OCI-LY1 (cell line): ENCODE data around the gene AHCTF1.

Experiments used
- H2AFZ ChIP-seq: fragments of 200-600 bp; sonication (generic), shearing (Covaris generic); 2 replicates; pipeline ENCODE4 v1.6.0; 2014; ENCODE audit warnings: antibody characterized with exemption, mild to moderate bottlenecking, low read length
- H3F3A ChIP-seq: fragments of 200-600 bp; sonication (generic), shearing (Covaris generic); 2 replicates; pipeline ENCODE4 v1.6.0; 2014; ENCODE audit warnings: mild to moderate bottlenecking, antibody characterized with exemption, low read length, moderate library complexity; ENCODE audit not compliant: insufficient read depth
- H3K27ac ChIP-seq: fragments of 200-600 bp; sonication (generic); 2 replicates; pipeline ENCODE4 v1.5.1; 2014; ENCODE audit warnings: low read length, mixed run types, mild to moderate bottlenecking, low read depth; ENCODE audit not compliant: poor library complexity, severe bottlenecking
- H3K27me3 ChIP-seq: fragments of 200-600 bp; sonication (generic); 2 replicates; pipeline ENCODE4 v1.6.0; 2014; ENCODE audit warnings: antibody characterized with exemption, mild to moderate bottlenecking, low read length, moderate library complexity; ENCODE audit not compliant: insufficient read depth
- H3K36me3 ChIP-seq: fragments of 200-600 bp; sonication (generic); 2 replicates; pipeline ENCODE4 v1.6.1; 2014; ENCODE audit warnings: mild to moderate bottlenecking, antibody characterized with exemption, low read length, moderate library complexity, mixed read lengths; ENCODE audit not compliant: insufficient read depth
- H3K4me1 ChIP-seq: fragments of 200-600 bp; sonication (generic); 2 replicates; pipeline ENCODE4 v1.5.1; 2014; ENCODE audit warnings: mild to moderate bottlenecking, low read length, moderate library complexity; ENCODE audit not compliant: insufficient read depth, severe bottlenecking
- H3K4me2 ChIP-seq: fragments of 200-600 bp; sonication (generic), shearing (Covaris generic); 2 replicates; pipeline ENCODE4 v1.6.1; 2014; ENCODE audit warnings: low read length
- H3K4me3 ChIP-seq: fragments of 200-600 bp; sonication (generic); 2 replicates; pipeline ENCODE4 v1.5.1; 2014; ENCODE audit warnings: low read length, low read depth, mild to moderate bottlenecking, mixed read lengths; ENCODE audit not compliant: poor library complexity, severe bottlenecking
- H3K79me2 ChIP-seq: fragments of 200-600 bp; shearing (Covaris generic); 2 replicates; pipeline ENCODE4 v1.6.1; 2016; ENCODE audit warnings: mixed run types, low read length, mixed read lengths; ENCODE audit not compliant: insufficient read depth
- H3K9ac ChIP-seq: fragments of 200-600 bp; sonication (generic), shearing (Covaris generic); 2 replicates; pipeline ENCODE4 v1.6.1; 2014; ENCODE audit warnings: mild to moderate bottlenecking, low read length, mixed read lengths
- H3K9me2 ChIP-seq: fragments of 200-600 bp; sonication (generic), shearing (Covaris generic); 2 replicates; pipeline ENCODE4 v1.6.1; 2014; ENCODE audit warnings: low read depth, mild to moderate bottlenecking, low read length, mixed read lengths
- H3K9me3 ChIP-seq: fragments of 200-600 bp; shearing (Covaris generic); 2 replicates; pipeline ENCODE4 v1.6.1; 2014; ENCODE audit warnings: low read length, mixed read lengths
- H4K20me1 ChIP-seq: fragments of 200-600 bp; sonication (generic), shearing (Covaris generic); 2 replicates; pipeline ENCODE4 v1.6.0; 2016; ENCODE audit warnings: mild to moderate bottlenecking, low read length; ENCODE audit not compliant: insufficient read depth
- EZH2 ChIP-seq: fragments of 200-600 bp; sonication (generic), shearing (Covaris generic); IDR thresholded peaks from 2 replicates; pipeline ENCODE4 v1.8.0; 2017; ENCODE audit warnings: borderline replicate concordance, mixed run types, mild to moderate bottlenecking, antibody characterized with exemption, low read length, moderate library complexity, mixed read lengths
- TF ChIP-seq, protein P1 (sequence below): fragments of 200-600 bp; sonication (generic), shearing (Covaris generic); IDR thresholded peaks from 2 replicates; pipeline ENCODE4 v1.5.1; 2017; ENCODE audit warnings: mild to moderate bottlenecking, antibody characterized with exemption, low read length, moderate library complexity, mixed read lengths

Gene AHCTF1

DNA sequence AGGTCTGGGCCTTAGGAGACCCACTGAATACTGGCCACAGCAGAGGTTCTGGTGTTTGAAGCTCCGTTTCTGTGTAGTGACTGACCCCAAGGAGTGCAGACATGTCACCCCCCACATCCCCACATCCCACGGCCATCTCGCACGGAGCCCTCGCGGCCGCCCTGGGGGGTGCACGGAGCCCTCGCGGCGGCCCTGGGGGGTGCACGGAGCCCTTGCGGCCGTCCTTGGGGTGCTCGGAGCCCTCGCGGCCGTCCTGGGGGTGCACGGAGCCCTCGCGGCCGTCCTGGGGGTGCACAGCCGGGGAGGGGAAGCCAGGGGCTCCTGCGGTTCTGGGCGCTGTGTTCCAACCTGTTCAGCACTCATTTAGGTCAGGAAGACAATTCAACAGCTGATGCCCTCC is 139.1 kb downstream of the AHCTF1 start:
- Histone ChIP-seq H4K20me1 (no peaks in the 10 kb centered on the region), H3K9me3 (no peaks in the 10 kb centered on the region), H3K36me3 (no peaks in the 10 kb centered on the region), H3F3A (no peaks in the 10 kb centered on the region), H3K27me3 (peaks cover 13% of the 10 kb centered on the region; the same call in 1 of the 2 replicates), H3K4me1 (no peaks in the 10 kb centered on the region), H3K4me2 (no peak overlapping the region), H2AFZ (no peak overlapping the region), H3K27ac (no peak overlapping the region), H3K79me2 (no peaks in the 10 kb centered on the region), H3K4me3 (no peak overlapping the region), H3K9me2 (no peaks in the 10 kb centered on the region), H3K9ac (no peak overlapping the region)
- TF ChIP-seq, protein P1, sequence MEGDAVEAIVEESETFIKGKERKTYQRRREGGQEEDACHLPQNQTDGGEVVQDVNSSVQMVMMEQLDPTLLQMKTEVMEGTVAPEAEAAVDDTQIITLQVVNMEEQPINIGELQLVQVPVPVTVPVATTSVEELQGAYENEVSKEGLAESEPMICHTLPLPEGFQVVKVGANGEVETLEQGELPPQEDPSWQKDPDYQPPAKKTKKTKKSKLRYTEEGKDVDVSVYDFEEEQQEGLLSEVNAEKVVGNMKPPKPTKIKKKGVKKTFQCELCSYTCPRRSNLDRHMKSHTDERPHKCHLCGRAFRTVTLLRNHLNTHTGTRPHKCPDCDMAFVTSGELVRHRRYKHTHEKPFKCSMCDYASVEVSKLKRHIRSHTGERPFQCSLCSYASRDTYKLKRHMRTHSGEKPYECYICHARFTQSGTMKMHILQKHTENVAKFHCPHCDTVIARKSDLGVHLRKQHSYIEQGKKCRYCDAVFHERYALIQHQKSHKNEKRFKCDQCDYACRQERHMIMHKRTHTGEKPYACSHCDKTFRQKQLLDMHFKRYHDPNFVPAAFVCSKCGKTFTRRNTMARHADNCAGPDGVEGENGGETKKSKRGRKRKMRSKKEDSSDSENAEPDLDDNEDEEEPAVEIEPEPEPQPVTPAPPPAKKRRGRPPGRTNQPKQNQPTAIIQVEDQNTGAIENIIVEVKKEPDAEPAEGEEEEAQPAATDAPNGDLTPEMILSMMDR, result no peak
- no peak for TF ChIP-seq EZH2

DNA sequence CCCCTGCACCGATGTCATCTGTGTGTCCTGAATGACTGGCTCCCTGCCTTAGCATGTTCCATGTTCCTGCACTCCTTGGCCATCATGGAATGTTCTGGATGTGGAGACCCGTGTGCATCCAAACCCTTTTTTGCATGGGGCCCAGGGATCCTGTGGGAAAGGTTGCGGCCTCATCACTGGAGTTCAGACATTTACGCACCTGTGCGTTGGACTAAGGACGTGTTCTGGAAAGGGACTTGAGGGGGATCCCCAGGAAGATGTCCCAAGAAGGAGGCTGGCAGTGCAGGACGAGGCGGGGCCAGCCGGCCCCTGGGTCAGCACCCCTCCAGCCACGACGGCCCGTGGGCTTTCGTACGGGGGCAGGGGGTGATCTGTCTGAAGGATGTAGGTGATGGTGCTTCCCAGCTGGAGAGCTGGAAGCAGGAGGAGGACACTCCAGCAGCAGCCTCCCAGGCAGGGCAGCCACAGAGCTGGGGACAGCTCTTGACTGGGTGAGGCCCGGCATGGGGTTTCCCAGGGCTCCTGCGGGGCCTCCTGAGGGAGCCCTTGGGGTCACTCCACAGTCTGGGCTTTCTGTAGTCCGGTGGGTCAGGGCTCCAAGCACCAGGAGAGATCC is 140.3 kb downstream of the AHCTF1 start:
- H3K27me3 ChIP-seq, result peaks cover 13% of the 10 kb centered on the region; the same call in 1 of the 2 replicates
- H3K36me3 ChIP-seq, result no peaks in the 10 kb centered on the region
- H4K20me1 ChIP-seq, result no peaks in the 10 kb centered on the region
- no peak overlapping the region for H3K27ac ChIP-seq
- TF ChIP-seq, protein P1, result no peak
- TF ChIP-seq EZH2, result no peak
- H3K4me3 ChIP-seq, result no peak overlapping the region
- no peaks in the 10 kb centered on the region for H3F3A ChIP-seq
- H3K9ac ChIP-seq, result no peak overlapping the region
- H3K9me2 ChIP-seq, result no peaks in the 10 kb centered on the region
- no peaks in the 10 kb centered on the region for H3K9me3 ChIP-seq
- H3K4me1 ChIP-seq, result peaks cover 4% of the 10 kb centered on the region
- no peaks in the 10 kb centered on the region for H3K79me2 ChIP-seq
- no peak overlapping the region for H3K4me2 ChIP-seq
- H2AFZ ChIP-seq, result no peak overlapping the region

DNA sequence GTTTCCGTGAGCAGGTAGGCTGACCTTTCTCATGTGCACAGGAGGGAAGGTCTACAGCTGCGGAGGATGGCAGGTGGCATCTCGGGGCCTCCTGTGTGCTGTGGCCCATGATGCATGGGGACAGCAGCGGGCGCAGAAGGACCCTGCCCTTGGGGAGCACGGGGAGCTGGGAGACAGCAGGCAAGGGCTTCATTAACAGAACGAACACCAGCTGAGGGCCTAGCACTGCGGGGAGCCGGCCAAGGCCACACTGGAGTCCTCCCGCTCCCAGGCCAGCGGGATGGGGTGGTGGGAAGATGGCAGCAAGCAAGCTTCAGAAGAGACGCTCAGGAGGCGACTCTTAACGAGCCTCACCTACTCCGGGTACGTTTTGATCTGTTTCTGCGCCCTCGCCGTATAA is 140.9 kb downstream of the AHCTF1 start:
- Histone ChIP-seq H3K4me3 (no peak overlapping the region), H3K27ac (no peak overlapping the region), H3K36me3 (no peaks in the 10 kb centered on the region), H3K4me1 (peaks cover 4% of the 10 kb centered on the region), H3K9me3 (peaks cover under 1% of the 10 kb centered on the region; the same call in 1 of the 2 replicates), H3K9ac (no peak overlapping the region), H3F3A (no peaks in the 10 kb centered on the region), H3K4me2 (no peak overlapping the region), H3K9me2 (no peaks in the 10 kb centered on the region), H3K27me3 (peaks cover 13% of the 10 kb centered on the region; the same call in 1 of the 2 replicates), H2AFZ (no peak overlapping the region), H4K20me1 (no peaks in the 10 kb centered on the region), H3K79me2 (no peaks in the 10 kb centered on the region)
- no peak for TF ChIP-seq EZH2
- TF ChIP-seq, protein P1, result no peak
